ENCODE data around the gene GCNT2.

The GCNT2 gene
- total RNA-seq, result 2.2 to 5.8 (median 4.0) reads per million in 3 donors

- Histone ChIP-seq H3K4me3 (ENCODE audit: insufficient read depth, low read depth, low read length, poor library complexity, severe bottlenecking) (no peak within 1 kb of the TSS), H3K36me3 (ENCODE audit: control insufficient read depth, insufficient read depth, low read length) (no peaks in the 10 kb centered on the region), H3K9me3 (ENCODE audit: control insufficient read depth, low read length) (no peaks in the 10 kb centered on the region), H3K4me1 (ENCODE audit: control insufficient read depth, insufficient read depth, low read length, poor library complexity, severe bottlenecking) (no peaks in the 10 kb centered on the region), H3K27ac (ENCODE audit: insufficient read depth, low read length, poor library complexity, severe bottlenecking) (no peak within 1 kb of the TSS), H3K27me3 (replicated peaks; ENCODE audit: control insufficient read depth, insufficient read depth, low read length, poor library complexity, severe bottlenecking) (no peaks in the 10 kb centered on the region)
- DNase-seq, result no peak
These were observed at the start of gene GCNT2 for GRCh38 chr6:10521104-10521808. GCNT2 (plus strand) TSS chr6:10521351; CDS start chr6:10528912, 7,561 bp downstream.

GRCh38 chr6:10472634-10473033 is 48.5 kb upstream of the GCNT2 start:
- Histone ChIP-seq H3K36me3 (ENCODE audit: control insufficient read depth, insufficient read depth, low read length) (no peaks in the 10 kb centered on the region), H3K27me3 (replicated peaks; ENCODE audit: control insufficient read depth, insufficient read depth, low read length, poor library complexity, severe bottlenecking) (no peaks in the 10 kb centered on the region), H3K4me1 (ENCODE audit: control insufficient read depth, insufficient read depth, low read length, poor library complexity, severe bottlenecking) (no peaks in the 10 kb centered on the region), H3K4me3 (ENCODE audit: insufficient read depth, low read depth, low read length, poor library complexity, severe bottlenecking) (no peak overlapping the region), H3K27ac (ENCODE audit: insufficient read depth, low read length, poor library complexity, severe bottlenecking) (no peak overlapping the region), H3K9me3 (ENCODE audit: control insufficient read depth, low read length) (no peaks in the 10 kb centered on the region)
- DNase-seq, result no peak

DNA sequence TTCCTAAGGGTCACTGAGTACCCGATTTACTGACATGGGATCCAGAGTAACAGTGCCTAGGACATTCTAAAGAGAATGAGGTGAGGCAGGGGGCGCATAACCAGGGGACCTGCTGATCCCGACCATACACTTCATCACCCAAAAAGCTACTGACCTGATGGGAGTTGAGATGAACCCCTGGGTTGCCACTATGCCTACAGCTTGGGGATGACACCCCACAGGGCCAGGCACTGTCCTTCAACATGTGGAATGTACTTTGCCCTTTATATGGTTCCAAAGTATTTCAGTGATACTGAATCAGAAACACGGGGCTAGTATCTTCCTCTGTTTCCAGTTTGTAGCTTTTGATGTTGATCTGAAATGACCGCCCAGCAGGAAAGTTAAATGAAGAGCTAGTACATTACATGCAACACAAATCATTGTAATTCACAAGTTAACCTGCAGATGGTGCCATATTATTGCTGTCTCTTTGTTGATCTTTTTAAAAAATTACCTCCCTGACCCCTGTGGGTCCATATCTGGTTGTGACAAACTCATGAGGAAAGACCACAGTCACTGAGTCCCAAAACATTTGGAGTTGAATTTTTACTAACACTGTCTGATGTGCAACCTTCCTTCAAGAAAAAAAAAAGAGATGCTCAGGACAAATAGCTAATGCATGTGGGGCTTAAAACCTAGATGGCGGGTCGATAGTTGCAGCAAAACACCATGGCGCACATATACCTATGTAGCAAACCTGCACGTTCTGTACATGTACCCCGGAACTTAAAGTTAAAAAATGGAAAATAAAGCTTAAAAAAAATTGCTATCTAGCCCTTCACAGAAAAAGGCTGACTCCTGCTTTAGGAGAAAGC is 42.7 kb upstream of the GCNT2 start:
- no peaks in the 10 kb centered on the region for H3K27me3 ChIP-seq (replicated peaks; ENCODE audit: control insufficient read depth, insufficient read depth, low read length, poor library complexity, severe bottlenecking)
- H3K4me3 ChIP-seq (ENCODE audit: insufficient read depth, low read depth, low read length, poor library complexity, severe bottlenecking), result no peak overlapping the region
- no peaks in the 10 kb centered on the region for H3K9me3 ChIP-seq (ENCODE audit: control insufficient read depth, low read length)
- H3K27ac ChIP-seq (ENCODE audit: insufficient read depth, low read length, poor library complexity, severe bottlenecking), result no peak overlapping the region
- no peak for DNase-seq
- H3K36me3 ChIP-seq (ENCODE audit: control insufficient read depth, insufficient read depth, low read length), result no peaks in the 10 kb centered on the region
- no peaks in the 10 kb centered on the region for H3K4me1 ChIP-seq (ENCODE audit: control insufficient read depth, insufficient read depth, low read length, poor library complexity, severe bottlenecking)

DNA sequence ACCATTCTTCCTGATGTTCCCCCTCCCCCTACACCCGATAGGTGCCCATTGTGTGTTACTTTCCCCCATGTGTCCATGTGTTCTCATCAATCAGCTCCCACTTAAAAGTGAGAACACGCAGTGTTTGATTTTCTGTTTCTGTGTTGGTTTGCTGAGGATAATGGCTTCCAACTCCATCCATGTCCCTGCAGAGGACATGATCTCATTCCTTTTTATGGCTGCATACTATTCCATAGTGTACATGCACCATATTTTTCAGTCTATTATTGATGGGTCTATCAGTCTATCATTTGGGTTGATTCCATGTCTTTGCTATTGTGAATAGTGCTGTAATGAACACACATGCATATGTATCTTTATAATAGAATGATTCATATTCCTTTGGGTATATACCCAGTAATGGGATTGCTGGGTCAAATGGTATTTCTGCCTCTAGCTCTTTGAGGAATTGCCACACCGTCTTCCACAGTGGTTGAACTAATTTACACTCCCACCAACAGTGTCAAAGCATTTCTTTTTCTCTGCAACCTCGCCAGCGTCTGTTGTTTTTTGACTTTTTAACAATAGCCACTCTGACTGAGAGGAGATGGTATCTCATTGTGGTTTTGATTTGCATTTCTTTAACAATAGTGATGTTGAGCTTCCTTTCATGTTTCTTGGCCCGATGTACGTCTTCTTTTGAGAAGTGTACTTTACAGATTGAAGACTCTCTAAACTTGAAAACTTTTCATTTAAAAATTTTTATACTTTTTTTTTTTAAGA is 41.0 kb upstream of the GCNT2 start:
- no peak overlapping the region for H3K4me3 ChIP-seq (ENCODE audit: insufficient read depth, low read depth, low read length, poor library complexity, severe bottlenecking)
- H3K36me3 ChIP-seq (ENCODE audit: control insufficient read depth, insufficient read depth, low read length), result no peaks in the 10 kb centered on the region
- H3K9me3 ChIP-seq (ENCODE audit: control insufficient read depth, low read length), result no peaks in the 10 kb centered on the region
- no peaks in the 10 kb centered on the region for H3K4me1 ChIP-seq (ENCODE audit: control insufficient read depth, insufficient read depth, low read length, poor library complexity, severe bottlenecking)
- H3K27me3 ChIP-seq (replicated peaks; ENCODE audit: control insufficient read depth, insufficient read depth, low read length, poor library complexity, severe bottlenecking), result no peaks in the 10 kb centered on the region
- no peak overlapping the region for H3K27ac ChIP-seq (ENCODE audit: insufficient read depth, low read length, poor library complexity, severe bottlenecking)
- no peak for DNase-seq

DNA sequence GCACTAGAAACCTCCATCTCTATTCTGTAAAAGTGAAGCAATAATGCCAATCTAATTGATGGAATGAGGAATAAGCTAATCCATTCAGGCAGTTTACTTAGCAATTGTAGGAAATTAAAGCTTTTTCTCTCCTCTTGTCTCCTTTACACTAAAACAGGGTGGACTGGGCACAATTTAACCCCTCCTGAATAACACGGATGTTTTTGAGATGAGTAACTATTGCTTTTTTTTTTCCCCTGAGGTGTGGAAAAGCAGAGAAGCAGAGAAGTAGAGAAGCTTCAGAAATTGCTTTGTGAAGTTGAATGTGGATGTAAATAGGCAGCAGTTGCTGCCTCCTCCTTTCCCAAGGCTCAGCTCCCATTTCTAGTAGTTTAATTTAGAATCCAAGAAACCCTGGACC is 40.0 kb upstream of the GCNT2 start:
- Histone ChIP-seq H3K27me3 (replicated peaks; ENCODE audit: control insufficient read depth, insufficient read depth, low read length, poor library complexity, severe bottlenecking) (no peaks in the 10 kb centered on the region), H3K36me3 (ENCODE audit: control insufficient read depth, insufficient read depth, low read length) (no peaks in the 10 kb centered on the region), H3K27ac (ENCODE audit: insufficient read depth, low read length, poor library complexity, severe bottlenecking) (no peak overlapping the region), H3K9me3 (ENCODE audit: control insufficient read depth, low read length) (no peaks in the 10 kb centered on the region), H3K4me1 (ENCODE audit: control insufficient read depth, insufficient read depth, low read length, poor library complexity, severe bottlenecking) (no peaks in the 10 kb centered on the region), H3K4me3 (ENCODE audit: insufficient read depth, low read depth, low read length, poor library complexity, severe bottlenecking) (no peak overlapping the region)
- DNase-seq, result no peak

DNA sequence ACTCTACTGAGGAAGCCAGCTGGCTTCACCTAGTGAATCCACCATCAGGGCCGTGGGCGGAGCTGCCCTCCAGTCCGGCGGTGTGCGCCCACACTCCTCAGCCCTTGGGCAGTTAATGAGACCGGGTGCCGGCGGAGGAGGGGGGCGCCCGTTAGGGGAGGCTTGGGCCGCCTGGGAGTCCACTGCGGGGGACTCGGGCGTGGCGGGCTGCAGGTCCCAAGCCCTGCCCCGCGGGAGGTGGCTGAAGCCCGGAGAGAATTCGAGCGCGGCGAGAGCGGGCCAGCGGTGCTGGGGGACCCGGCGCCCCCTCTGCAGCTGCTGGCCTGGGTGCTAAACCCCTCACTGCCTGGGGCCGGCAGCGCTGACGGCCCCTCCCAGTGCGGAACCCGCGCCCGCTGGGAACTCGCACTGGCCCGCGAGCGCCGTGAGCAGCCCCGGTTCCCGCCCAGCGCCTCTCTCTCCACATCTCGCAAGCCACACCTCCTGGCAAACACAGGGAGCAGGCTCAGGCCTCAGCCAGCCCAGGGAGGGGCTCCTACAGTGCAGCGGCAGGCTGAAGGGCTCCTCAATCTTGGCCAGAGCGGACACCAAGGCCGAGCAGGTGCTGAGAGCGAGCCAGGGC is 38.4 kb upstream of the GCNT2 start:
- no peaks in the 10 kb centered on the region for H3K4me1 ChIP-seq (ENCODE audit: control insufficient read depth, insufficient read depth, low read length, poor library complexity, severe bottlenecking)
- no peaks in the 10 kb centered on the region for H3K9me3 ChIP-seq (ENCODE audit: control insufficient read depth, low read length)
- H3K4me3 ChIP-seq (ENCODE audit: insufficient read depth, low read depth, low read length, poor library complexity, severe bottlenecking), result no peak overlapping the region
- H3K27ac ChIP-seq (ENCODE audit: insufficient read depth, low read length, poor library complexity, severe bottlenecking), result no peak overlapping the region
- no peaks in the 10 kb centered on the region for H3K27me3 ChIP-seq (replicated peaks; ENCODE audit: control insufficient read depth, insufficient read depth, low read length, poor library complexity, severe bottlenecking)
- H3K36me3 ChIP-seq (ENCODE audit: control insufficient read depth, insufficient read depth, low read length), result no peaks in the 10 kb centered on the region
- no peak for DNase-seq

- DNase-seq, result no peak
- Histone ChIP-seq H3K9me3 (ENCODE audit: control insufficient read depth, low read length) (no peaks in the 10 kb centered on the region), H3K4me1 (ENCODE audit: control insufficient read depth, insufficient read depth, low read length, poor library complexity, severe bottlenecking) (no peaks in the 10 kb centered on the region), H3K27ac (ENCODE audit: insufficient read depth, low read length, poor library complexity, severe bottlenecking) (no peak overlapping the region), H3K36me3 (ENCODE audit: control insufficient read depth, insufficient read depth, low read length) (no peaks in the 10 kb centered on the region), H3K4me3 (ENCODE audit: insufficient read depth, low read depth, low read length, poor library complexity, severe bottlenecking) (no peak overlapping the region), H3K27me3 (replicated peaks; ENCODE audit: control insufficient read depth, insufficient read depth, low read length, poor library complexity, severe bottlenecking) (no peaks in the 10 kb centered on the region)
These were observed 36.2 kb upstream of the GCNT2 start for GRCh38 chr6:10484912-10485311.

DNA sequence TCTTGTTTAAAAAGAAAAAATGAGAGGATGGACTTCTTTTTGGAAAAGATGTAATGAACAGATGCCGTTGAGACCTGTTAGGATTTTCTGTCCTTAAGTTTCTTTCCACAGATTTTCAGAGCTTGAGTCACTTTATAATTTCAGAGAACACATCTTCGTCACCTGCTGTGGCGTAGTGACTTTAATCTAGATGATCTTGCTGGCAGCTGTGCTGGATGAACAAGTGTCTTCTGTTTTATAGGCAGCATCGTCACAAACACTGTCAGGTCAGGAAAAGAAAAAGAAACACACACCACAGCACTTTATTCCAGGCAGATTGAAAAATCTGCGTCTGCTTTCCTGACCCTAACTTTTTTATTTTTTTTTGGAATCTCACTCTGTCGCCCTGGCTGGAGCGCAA is 35.7 kb upstream of the GCNT2 start:
- H3K9me3 ChIP-seq (ENCODE audit: control insufficient read depth, low read length), result no peaks in the 10 kb centered on the region
- no peak overlapping the region for H3K4me3 ChIP-seq (ENCODE audit: insufficient read depth, low read depth, low read length, poor library complexity, severe bottlenecking)
- H3K27ac ChIP-seq (ENCODE audit: insufficient read depth, low read length, poor library complexity, severe bottlenecking), result no peak overlapping the region
- no peaks in the 10 kb centered on the region for H3K27me3 ChIP-seq (replicated peaks; ENCODE audit: control insufficient read depth, insufficient read depth, low read length, poor library complexity, severe bottlenecking)
- H3K4me1 ChIP-seq (ENCODE audit: control insufficient read depth, insufficient read depth, low read length, poor library complexity, severe bottlenecking), result no peaks in the 10 kb centered on the region
- no peak for DNase-seq
- H3K36me3 ChIP-seq (ENCODE audit: control insufficient read depth, insufficient read depth, low read length), result no peaks in the 10 kb centered on the region

DNA sequence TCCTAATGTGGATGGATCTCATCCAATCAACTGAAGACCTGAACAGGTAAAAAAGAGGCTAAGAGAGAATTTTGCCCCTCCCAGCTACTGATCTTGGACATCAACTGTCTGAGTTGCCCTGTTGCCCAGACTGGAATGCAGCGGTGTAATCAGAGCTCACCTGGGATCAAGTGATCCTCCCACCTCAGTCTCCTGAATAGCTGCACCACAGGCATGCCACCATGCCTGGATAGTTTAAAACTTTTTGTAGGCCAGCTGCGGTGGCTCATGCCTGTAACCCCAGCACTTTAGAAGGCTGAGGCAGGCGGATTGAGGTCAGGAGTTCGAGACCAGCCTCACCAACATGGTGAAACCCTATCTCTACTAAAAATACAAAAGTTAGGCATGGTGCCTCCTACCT is 34.9 kb upstream of the GCNT2 start:
- Histone ChIP-seq H3K27me3 (replicated peaks; ENCODE audit: control insufficient read depth, insufficient read depth, low read length, poor library complexity, severe bottlenecking) (no peaks in the 10 kb centered on the region), H3K9me3 (ENCODE audit: control insufficient read depth, low read length) (no peaks in the 10 kb centered on the region), H3K4me3 (ENCODE audit: insufficient read depth, low read depth, low read length, poor library complexity, severe bottlenecking) (no peak overlapping the region), H3K4me1 (ENCODE audit: control insufficient read depth, insufficient read depth, low read length, poor library complexity, severe bottlenecking) (no peaks in the 10 kb centered on the region), H3K36me3 (ENCODE audit: control insufficient read depth, insufficient read depth, low read length) (no peaks in the 10 kb centered on the region), H3K27ac (ENCODE audit: insufficient read depth, low read length, poor library complexity, severe bottlenecking) (no peak overlapping the region)
- no peak for DNase-seq
